AG04449 (cell line): ENCODE measurements around the gene CHST8.

ENCODE experiments used
- CTCF ChIA-PET: fragments of 350-600 bp; formaldehyde crosslinking; extraction: SDS; loops from one replicate; lab custom pipeline; 2021; ENCODE audit warnings: antibody characterized with exemption; lab: Yijun Ruan, JAX
- POLR2A ChIA-PET: fragments of 400-600, 350-600 bp; formaldehyde crosslinking; extraction: SDS; loops from one replicate; lab custom pipeline; 2020; ENCODE audit warnings: antibody characterized with exemption, inconsistent platforms; lab: Yijun Ruan, JAX
- DNase-seq: peaks from one replicate; pipeline ENCODE4 v3.0.0-alpha.2; 2010; ENCODE audit warnings: low read depth, low spot score
- H3K4me3 ChIP-seq: 2 replicates; pipeline ENCODE4 v1.5.1; 2011; ENCODE audit warnings: low read depth, mild to moderate bottlenecking, control low read depth, low read length
- TF ChIP-seq, protein P1 (sequence below): IDR thresholded peaks from one replicate; pipeline ENCODE4 v1.5.1; 2011; ENCODE audit warnings: mild to moderate bottlenecking, moderate library complexity, low read length, control low read depth, inconsistent platforms; ENCODE audit not compliant: insufficient read depth; ENCODE audit errors: missing control alignments

Gene CHST8

DNA sequence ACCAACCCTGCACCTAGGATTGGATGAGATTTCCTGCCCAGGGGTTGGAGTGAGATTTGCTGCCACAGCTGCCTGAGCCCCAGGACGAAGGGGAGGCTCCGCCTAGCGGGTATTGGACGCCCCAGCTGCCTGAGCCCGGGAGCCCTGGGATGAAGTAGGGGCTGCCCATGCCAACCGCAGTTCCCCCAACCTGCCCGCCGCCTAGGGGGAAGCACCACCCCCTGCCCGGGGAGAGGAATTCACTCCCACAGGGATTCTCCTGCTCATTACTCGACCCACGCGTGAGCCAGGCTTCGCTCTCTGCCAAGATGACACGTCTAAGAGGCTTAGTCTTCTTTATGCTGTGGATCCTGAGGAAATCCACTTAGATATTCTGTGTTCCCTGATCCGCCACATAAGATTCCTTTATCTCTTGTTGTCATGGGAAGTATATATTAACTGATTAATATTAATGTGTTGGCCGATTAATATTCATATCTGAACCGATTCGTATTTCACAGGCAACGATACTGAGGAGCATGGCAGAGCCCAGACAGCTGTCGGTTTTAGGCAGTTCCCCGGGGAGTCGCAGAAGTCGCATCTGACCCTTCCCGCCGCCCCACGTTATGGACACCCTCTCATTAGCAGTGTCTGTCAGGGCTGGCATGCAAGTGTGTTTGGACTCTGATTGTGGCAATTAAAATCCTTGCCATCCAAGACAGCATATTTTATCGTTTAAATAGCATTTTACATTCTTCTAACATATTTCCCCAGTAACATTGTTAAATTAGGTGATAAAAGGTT, 130.5 kb downstream of the CHST8 start:
- ChIA-PET CTCF (no interaction called here), POLR2A (no interaction called here)
- TF ChIP-seq, protein P1, sequence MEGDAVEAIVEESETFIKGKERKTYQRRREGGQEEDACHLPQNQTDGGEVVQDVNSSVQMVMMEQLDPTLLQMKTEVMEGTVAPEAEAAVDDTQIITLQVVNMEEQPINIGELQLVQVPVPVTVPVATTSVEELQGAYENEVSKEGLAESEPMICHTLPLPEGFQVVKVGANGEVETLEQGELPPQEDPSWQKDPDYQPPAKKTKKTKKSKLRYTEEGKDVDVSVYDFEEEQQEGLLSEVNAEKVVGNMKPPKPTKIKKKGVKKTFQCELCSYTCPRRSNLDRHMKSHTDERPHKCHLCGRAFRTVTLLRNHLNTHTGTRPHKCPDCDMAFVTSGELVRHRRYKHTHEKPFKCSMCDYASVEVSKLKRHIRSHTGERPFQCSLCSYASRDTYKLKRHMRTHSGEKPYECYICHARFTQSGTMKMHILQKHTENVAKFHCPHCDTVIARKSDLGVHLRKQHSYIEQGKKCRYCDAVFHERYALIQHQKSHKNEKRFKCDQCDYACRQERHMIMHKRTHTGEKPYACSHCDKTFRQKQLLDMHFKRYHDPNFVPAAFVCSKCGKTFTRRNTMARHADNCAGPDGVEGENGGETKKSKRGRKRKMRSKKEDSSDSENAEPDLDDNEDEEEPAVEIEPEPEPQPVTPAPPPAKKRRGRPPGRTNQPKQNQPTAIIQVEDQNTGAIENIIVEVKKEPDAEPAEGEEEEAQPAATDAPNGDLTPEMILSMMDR = no peak
- DNase-seq = no peak
- H3K4me3 ChIP-seq = no peak overlapping the region

DNA sequence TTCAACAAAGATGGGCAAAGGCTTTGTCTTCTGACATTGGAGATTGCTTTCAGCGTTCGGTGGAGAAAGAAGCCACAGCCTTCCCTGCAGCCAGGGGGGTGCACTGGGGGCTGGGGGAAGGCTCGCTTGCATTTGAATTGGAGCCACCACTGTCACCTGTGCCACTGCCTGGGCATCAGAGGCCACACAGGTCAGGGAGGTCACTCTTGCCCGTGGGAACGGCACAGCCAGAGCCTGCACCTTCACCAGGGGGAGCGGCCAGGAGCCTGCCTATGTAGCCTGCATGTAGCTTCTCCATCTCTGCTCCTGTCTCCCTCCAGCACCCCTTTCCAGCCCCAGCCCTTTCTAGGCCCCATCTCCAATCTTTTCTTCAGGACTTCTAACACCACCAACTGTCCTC, 131.2 kb downstream of the CHST8 start:
- ChIA-PET CTCF (no interaction called here), POLR2A (no interaction called here)
- no peak for DNase-seq
- TF ChIP-seq, protein P1 = no peak
- H3K4me3 ChIP-seq = no peak overlapping the region

DNA sequence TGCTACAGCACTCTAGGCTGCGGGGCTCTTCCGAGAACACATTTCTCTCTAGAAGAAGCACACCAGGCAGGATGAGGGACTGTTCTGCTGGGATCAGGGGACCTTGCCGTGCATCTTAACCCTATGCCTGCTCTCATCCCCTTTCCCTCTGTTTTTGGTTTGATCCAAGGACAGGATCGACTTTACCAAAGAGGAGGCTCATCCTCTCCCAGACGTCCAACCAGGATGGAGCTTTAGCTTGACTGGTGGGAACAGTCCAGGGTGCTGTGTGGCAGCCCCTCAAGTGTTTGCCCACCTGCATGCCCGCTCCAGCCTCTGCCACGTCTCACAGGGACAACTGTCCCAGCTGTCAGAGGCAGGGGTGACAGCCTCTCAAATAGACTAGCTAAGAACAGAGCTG, 132.6 kb downstream of the CHST8 start:
- no peak for DNase-seq
- ChIA-PET POLR2A (no interaction called here), CTCF (interaction anchor here (1.0 kb wide), 1 partner anchor 17 kb away, joined by 4 read pairs; no protein-coding TSS in a partner anchor)
- no peak overlapping the region for H3K4me3 ChIP-seq
- TF ChIP-seq, protein P1 = no peak

DNA sequence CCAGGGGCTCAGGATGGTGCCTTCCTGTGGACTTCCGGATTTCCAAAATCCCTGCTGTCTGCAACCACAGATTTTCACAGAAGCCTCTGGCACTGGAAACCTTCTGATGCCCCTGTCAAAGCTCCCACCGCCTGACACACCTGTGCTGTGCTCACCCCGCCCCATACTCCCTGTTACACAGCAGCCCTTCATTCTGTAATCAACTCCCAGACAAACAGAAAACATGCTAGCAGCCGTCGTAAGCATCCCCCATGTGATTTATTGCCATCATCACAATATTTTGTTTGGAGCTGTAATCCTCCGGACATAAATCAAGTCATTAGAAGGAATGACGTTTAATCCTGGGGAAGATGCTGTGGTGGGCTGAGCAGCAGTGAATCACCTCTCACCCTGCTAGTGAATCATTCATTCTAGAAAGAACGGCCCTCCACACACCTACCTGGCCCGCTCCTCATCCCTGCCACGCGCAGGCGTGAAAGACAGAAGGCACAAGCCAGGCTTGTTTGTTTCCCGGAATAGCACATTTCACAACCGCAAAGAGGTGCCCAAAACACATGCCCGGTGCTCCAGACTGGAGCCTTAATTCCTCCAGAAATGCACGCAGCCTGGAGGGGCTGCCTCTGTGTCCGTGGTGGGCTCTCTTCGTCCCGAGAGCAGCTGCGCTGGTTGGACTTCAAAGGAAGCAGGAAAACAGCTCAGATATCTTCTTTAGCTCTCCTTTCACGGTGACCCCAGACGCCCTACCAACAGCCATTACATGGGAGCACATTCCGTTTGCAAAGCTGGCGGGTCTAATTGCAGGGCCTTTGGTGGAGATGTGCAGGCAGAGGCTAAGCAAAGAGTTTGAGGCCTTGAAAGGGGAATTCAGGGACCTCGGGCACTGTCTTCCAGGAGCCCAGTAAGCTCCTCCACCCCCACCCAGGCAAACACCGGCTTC, 133.6 kb downstream of the CHST8 start:
- TF ChIP-seq, protein P1 = no peak
- POLR2A ChIA-PET = no interaction called here
- DNase-seq = no peak
- no peak overlapping the region for H3K4me3 ChIP-seq
- CTCF ChIA-PET = interaction anchor here (1.0 to 1.2 kb wide), 2 partner anchors 13 to 16 kb away, joined by 3 to 4 read pairs; no protein-coding TSS in a partner anchor

DNA sequence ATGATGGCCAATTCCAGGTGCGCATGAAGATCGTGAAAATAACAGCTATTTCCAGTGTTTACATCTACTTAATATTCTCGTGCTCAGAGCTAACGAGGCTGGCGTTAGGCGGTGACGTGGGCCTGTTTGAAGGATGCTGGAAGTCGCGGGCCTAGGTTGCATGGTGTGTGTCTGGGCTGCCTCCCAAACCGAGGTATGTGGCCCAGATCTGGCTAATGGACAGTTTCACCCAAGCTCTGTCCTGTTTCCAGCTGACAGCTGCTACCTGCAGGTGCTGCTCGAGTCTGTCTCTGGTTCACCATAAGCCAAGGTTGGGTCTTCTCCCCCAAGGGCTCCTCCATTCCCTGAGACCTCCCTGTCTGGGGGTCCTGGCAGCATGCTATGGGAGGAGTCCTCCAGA, 134.4 kb downstream of the CHST8 start:
- POLR2A ChIA-PET = no interaction called here
- TF ChIP-seq, protein P1 = no peak
- no peak for DNase-seq
- no peak overlapping the region for H3K4me3 ChIP-seq
- CTCF ChIA-PET = interaction anchor here (0.9 to 1.2 kb wide), 2 partner anchors 12 to 15 kb away, joined by 3 read pairs; no protein-coding TSS in a partner anchor
